Esophagus muscularis mucosa (tissue), 4 donors: Measurements from ENCODE around the gene CAMTA1.

ENCODE experiments used
- EP300 ChIP-seq: sonication (generic); formaldehyde crosslinking; IDR thresholded peaks from one replicate; pipeline ENCODE4 v1.6.1; 2017; ENCODE audit warnings: antibody characterized with exemption
- POLR2AphosphoS5 ChIP-seq, 2 donors: sonication (generic); formaldehyde crosslinking; IDR thresholded peaks; one replicate each; pipeline ENCODE4 v1.6.1; 2017; ENCODE audit warnings: antibody characterized with exemption in 2 of 2
- TF ChIP-seq, protein P1 (sequence below), 3 experiments: fragments of 200-600 bp in 2 of 3; fragments of 450-650 bp in 1 of 3; sonication (generic) in 2 of 3; IDR thresholded peaks; one replicate each; pipeline ENCODE4 v1.5.1; 2017 to 2019; ENCODE audit warnings: antibody characterized with exemption in 3 of 3, mild to moderate bottlenecking in 2 of 3, moderate library complexity in 1 of 3

DNA sequence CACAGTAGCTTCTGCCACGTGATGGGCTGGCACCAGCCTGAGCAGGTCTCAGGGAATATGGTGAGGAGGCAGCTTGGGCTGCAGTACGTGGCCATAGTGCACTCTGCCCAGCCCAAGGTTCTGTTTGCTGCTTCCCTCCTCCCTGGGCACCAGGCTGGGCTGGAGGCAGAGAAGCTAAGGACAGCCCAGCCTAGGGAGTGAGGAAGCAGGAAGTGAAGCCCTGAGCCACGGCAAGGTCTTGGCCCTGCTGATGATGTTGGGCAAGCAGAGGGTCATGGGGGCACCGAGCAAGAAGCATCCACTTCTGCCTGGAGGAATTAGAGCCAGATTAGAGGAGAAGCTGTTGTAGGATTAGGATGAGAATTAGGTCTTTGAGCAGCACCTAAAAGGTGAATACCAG, 659.1 kb downstream of the CAMTA1 start:
- TF ChIP-seq, protein P1, sequence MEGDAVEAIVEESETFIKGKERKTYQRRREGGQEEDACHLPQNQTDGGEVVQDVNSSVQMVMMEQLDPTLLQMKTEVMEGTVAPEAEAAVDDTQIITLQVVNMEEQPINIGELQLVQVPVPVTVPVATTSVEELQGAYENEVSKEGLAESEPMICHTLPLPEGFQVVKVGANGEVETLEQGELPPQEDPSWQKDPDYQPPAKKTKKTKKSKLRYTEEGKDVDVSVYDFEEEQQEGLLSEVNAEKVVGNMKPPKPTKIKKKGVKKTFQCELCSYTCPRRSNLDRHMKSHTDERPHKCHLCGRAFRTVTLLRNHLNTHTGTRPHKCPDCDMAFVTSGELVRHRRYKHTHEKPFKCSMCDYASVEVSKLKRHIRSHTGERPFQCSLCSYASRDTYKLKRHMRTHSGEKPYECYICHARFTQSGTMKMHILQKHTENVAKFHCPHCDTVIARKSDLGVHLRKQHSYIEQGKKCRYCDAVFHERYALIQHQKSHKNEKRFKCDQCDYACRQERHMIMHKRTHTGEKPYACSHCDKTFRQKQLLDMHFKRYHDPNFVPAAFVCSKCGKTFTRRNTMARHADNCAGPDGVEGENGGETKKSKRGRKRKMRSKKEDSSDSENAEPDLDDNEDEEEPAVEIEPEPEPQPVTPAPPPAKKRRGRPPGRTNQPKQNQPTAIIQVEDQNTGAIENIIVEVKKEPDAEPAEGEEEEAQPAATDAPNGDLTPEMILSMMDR (IDR thresholded peaks at IDR 0.05), result no peak
- TF ChIP-seq POLR2AphosphoS5 (IDR thresholded peaks at IDR 0.05), result no peak
- TF ChIP-seq EP300, result no peak
